ENCODE results near the gene CELF4.

The CELF4 gene

DNA sequence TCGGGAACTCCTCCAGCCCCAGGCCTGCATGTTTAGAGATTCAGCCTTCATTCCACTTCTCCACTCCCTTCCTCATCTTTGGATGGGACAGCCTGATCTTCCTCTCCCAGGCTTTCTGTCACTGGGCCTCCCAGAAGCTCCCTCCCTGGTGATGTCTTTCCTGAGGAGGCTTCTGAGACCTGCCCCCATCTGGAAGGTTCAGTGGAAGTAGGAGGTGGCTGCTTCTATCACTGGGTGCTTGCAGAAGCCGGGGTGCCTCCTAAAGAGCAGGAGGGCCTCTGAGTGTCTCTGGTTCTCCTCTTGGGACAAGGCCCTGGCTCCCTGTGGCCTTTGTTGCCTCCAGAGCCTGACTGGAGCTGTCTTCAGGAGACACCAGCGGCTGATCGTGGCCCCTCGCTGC is 108.7 kb downstream of the CELF4 start:
- TF ChIP-seq EP300 (IDR thresholded peaks at IDR 0.05; ENCODE audit: borderline replicate concordance) (no peak), RAD21 (IDR thresholded peaks at IDR 0.05; ENCODE audit: low read depth) (no peak), CREB1 (IDR thresholded peaks at IDR 0.05; ENCODE audit: low read depth) (no peak), TEAD4 (IDR thresholded peaks at IDR 0.05) (no peak), YY1 (IDR thresholded peaks at IDR 0.05; ENCODE audit: low read depth) (no peak), TAF1 (IDR thresholded peaks at IDR 0.05; ENCODE audit: low read depth) (no peak)
- TF ChIP-seq, protein P1, sequence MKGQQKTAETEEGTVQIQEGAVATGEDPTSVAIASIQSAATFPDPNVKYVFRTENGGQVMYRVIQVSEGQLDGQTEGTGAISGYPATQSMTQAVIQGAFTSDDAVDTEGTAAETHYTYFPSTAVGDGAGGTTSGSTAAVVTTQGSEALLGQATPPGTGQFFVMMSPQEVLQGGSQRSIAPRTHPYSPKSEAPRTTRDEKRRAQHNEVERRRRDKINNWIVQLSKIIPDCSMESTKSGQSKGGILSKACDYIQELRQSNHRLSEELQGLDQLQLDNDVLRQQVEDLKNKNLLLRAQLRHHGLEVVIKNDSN (IDR thresholded peaks at IDR 0.05): no peak
- TF ChIP-seq, protein P2, sequence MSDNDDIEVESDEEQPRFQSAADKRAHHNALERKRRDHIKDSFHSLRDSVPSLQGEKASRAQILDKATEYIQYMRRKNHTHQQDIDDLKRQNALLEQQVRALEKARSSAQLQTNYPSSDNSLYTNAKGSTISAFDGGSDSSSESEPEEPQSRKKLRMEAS (IDR thresholded peaks at IDR 0.05): no peak
- TF ChIP-seq, protein P3, sequence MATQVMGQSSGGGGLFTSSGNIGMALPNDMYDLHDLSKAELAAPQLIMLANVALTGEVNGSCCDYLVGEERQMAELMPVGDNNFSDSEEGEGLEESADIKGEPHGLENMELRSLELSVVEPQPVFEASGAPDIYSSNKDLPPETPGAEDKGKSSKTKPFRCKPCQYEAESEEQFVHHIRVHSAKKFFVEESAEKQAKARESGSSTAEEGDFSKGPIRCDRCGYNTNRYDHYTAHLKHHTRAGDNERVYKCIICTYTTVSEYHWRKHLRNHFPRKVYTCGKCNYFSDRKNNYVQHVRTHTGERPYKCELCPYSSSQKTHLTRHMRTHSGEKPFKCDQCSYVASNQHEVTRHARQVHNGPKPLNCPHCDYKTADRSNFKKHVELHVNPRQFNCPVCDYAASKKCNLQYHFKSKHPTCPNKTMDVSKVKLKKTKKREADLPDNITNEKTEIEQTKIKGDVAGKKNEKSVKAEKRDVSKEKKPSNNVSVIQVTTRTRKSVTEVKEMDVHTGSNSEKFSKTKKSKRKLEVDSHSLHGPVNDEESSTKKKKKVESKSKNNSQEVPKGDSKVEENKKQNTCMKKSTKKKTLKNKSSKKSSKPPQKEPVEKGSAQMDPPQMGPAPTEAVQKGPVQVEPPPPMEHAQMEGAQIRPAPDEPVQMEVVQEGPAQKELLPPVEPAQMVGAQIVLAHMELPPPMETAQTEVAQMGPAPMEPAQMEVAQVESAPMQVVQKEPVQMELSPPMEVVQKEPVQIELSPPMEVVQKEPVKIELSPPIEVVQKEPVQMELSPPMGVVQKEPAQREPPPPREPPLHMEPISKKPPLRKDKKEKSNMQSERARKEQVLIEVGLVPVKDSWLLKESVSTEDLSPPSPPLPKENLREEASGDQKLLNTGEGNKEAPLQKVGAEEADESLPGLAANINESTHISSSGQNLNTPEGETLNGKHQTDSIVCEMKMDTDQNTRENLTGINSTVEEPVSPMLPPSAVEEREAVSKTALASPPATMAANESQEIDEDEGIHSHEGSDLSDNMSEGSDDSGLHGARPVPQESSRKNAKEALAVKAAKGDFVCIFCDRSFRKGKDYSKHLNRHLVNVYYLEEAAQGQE (IDR thresholded peaks at IDR 0.05; ENCODE audit: low read depth): no peak

DNA sequence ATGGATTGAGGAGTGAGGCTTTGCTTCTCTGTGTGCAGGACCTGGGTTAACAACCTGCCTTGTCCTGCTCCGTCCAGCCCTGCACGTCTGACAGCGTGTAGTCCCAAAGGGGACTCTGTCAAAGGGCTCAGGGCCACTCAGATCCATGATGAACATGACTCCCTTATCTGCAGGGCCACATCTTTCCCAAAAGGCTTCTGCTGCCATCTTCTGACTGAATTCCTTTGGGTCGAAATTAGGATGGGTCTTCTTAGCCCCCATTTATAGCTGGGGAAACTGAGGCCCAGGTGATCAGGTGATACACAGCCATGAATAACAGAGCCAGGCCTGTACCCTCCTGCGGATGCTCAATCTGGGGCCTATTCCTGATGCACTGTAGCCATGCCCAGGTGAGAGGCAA is 109.2 kb downstream of the CELF4 start:
- TF ChIP-seq RAD21 (IDR thresholded peaks at IDR 0.05; ENCODE audit: low read depth) (no peak), EP300 (IDR thresholded peaks at IDR 0.05; ENCODE audit: borderline replicate concordance) (no peak), CEBPB (IDR thresholded peaks at IDR 0.05) (no peak), TAF1 (IDR thresholded peaks at IDR 0.05; ENCODE audit: low read depth) (no peak), ZBTB7A (IDR thresholded peaks at IDR 0.05; ENCODE audit: low read depth) (no peak), CREB1 (IDR thresholded peaks at IDR 0.05; ENCODE audit: low read depth) (no peak), TCF12 (IDR thresholded peaks at IDR 0.05; ENCODE audit: low read depth) (no peak), YY1 (IDR thresholded peaks at IDR 0.05; ENCODE audit: low read depth) (no peak), TEAD4 (IDR thresholded peaks at IDR 0.05) (no peak), NFIC (IDR thresholded peaks at IDR 0.05) (no peak), FOXM1 (IDR thresholded peaks at IDR 0.05; ENCODE audit: borderline replicate concordance, low read depth) (no peak), EGR1 (IDR thresholded peaks at IDR 0.05) (no peak)
- TF ChIP-seq, protein P3 (IDR thresholded peaks at IDR 0.05; ENCODE audit: low read depth): no peak
- TF ChIP-seq, protein P1 (IDR thresholded peaks at IDR 0.05): no peak
- TF ChIP-seq, protein P2 (IDR thresholded peaks at IDR 0.05): no peak

DNA sequence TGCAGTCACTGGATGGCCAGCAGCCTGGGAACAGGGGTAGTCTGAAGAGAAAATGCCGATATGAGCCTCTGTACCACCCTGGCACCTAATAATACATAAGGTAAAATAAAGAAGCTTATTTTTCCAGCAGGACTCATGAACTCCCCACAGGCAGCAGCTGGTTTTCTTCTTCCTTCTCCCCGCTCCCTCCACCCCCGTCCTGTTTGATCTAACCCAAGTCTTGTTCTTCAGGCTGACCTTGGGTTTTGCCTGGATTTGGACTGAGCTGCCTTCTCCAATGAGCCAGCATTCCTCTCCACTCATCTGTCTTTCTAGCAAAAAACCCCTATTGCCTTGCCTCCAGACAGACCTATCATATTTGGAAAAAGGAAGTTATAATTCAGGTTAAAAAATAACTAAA is 111.8 kb downstream of the CELF4 start:
- TF ChIP-seq CEBPB (IDR thresholded peaks at IDR 0.05) (no peak), EP300 (IDR thresholded peaks at IDR 0.05; ENCODE audit: borderline replicate concordance) (no peak), EGR1 (IDR thresholded peaks at IDR 0.05) (no peak), FOXM1 (IDR thresholded peaks at IDR 0.05; ENCODE audit: borderline replicate concordance, low read depth) (no peak), TAF1 (IDR thresholded peaks at IDR 0.05; ENCODE audit: low read depth) (no peak), YY1 (IDR thresholded peaks at IDR 0.05; ENCODE audit: low read depth) (no peak), ZBTB7A (IDR thresholded peaks at IDR 0.05; ENCODE audit: low read depth) (no peak), TCF12 (IDR thresholded peaks at IDR 0.05; ENCODE audit: low read depth) (no peak), RAD21 (IDR thresholded peaks at IDR 0.05; ENCODE audit: low read depth) (no peak), NFIC (IDR thresholded peaks at IDR 0.05) (no peak), TEAD4 (IDR thresholded peaks at IDR 0.05) (no peak), CREB1 (IDR thresholded peaks at IDR 0.05; ENCODE audit: low read depth) (no peak)
- TF ChIP-seq, protein P1 (IDR thresholded peaks at IDR 0.05): no peak
- TF ChIP-seq, protein P2 (IDR thresholded peaks at IDR 0.05): no peak
- TF ChIP-seq, protein P3 (IDR thresholded peaks at IDR 0.05; ENCODE audit: low read depth): no peak

Measured in Ishikawa (cell line).